GM19099 (cell line): ENCODE data around the gene ANGPTL5.

Experiments
- POLR2A ChIP-seq: IDR thresholded peaks from 3 replicates; pipeline ENCODE4 v1.6.1; 2011; ENCODE audit warnings: low read depth; ENCODE audit not compliant: insufficient read length; ENCODE audit errors: extremely low read depth

ANGPTL5 gene

GRCh38 chr11:101914341-101914737 is 2.0 kb downstream of the ANGPTL5 start:
- no peak for TF ChIP-seq POLR2A

GRCh38 chr11:101913656-101914055 is 2.7 kb downstream of the ANGPTL5 start:
- no peak for TF ChIP-seq POLR2A

- TF ChIP-seq POLR2A: no peak
These were observed 3.5 kb downstream of the ANGPTL5 start for GRCh38 chr11:101912823-101913284.

GRCh38 chr11:101909087-101909486 is 7.2 kb downstream of the ANGPTL5 start:
- no peak for TF ChIP-seq POLR2A

GRCh38 chr11:101907815-101908214 is 8.5 kb downstream of the ANGPTL5 start:
- no peak for TF ChIP-seq POLR2A

GRCh38 chr11:101894505-101894904 is 21.8 kb downstream of the ANGPTL5 start:
- TF ChIP-seq POLR2A: no peak

GRCh38 chr11:101889767-101890166 is 26.6 kb downstream of the ANGPTL5 start:
- no peak for TF ChIP-seq POLR2A

- TF ChIP-seq POLR2A: no peak
These were observed 30.7 kb downstream of the ANGPTL5 start for GRCh38 chr11:101885631-101886030.

- no peak for TF ChIP-seq POLR2A
These were observed 34.7 kb downstream of the ANGPTL5 start for GRCh38 chr11:101881586-101881985.

GRCh38 chr11:101880222-101880621 is 36.1 kb downstream of the ANGPTL5 start:
- TF ChIP-seq POLR2A: no peak

- no peak for TF ChIP-seq POLR2A
These were observed 44.0 kb downstream of the ANGPTL5 start for GRCh38 chr11:101872171-101872882.

GRCh38 chr11:101870510-101870909 is 45.8 kb downstream of the ANGPTL5 start:
- no peak for TF ChIP-seq POLR2A

GRCh38 chr11:101867951-101868350 is 48.4 kb downstream of the ANGPTL5 start:
- TF ChIP-seq POLR2A: no peak

GRCh38 chr11:101866619-101867491 is 49.5 kb downstream of the ANGPTL5 start:
- no peak for TF ChIP-seq POLR2A

GRCh38 chr11:101864098-101864497 is 52.2 kb downstream of the ANGPTL5 start:
- no peak for TF ChIP-seq POLR2A

- no peak for TF ChIP-seq POLR2A
These were observed 53.0 kb downstream of the ANGPTL5 start for GRCh38 chr11:101863361-101863760.
